LHCN-M2 (cell line): ENCODE results near the gene KIAA1755. TPM values are rescaled to one million over a fixed set of nuclear protein-coding genes. Genes with fewer than 3 reads are reported as not detected.

ENCODE experiments used
- DNase-seq: peaks from one replicate; pipeline ENCODE4 v3.0.0-alpha.2; 2012; ENCODE audit warnings: low read depth
- total RNA-seq: library from RNA; depleted of rRNA; stranded (reverse); fragments of >200 nt; gene quantifications from 2 replicates; pipeline ENCODE4 v1.2.3, GENCODE V29; 2014; rRNA removed

KIAA1755 gene
- total RNA-seq, 1 experiment from 2014 or later: 0.17 TPM

DNA sequence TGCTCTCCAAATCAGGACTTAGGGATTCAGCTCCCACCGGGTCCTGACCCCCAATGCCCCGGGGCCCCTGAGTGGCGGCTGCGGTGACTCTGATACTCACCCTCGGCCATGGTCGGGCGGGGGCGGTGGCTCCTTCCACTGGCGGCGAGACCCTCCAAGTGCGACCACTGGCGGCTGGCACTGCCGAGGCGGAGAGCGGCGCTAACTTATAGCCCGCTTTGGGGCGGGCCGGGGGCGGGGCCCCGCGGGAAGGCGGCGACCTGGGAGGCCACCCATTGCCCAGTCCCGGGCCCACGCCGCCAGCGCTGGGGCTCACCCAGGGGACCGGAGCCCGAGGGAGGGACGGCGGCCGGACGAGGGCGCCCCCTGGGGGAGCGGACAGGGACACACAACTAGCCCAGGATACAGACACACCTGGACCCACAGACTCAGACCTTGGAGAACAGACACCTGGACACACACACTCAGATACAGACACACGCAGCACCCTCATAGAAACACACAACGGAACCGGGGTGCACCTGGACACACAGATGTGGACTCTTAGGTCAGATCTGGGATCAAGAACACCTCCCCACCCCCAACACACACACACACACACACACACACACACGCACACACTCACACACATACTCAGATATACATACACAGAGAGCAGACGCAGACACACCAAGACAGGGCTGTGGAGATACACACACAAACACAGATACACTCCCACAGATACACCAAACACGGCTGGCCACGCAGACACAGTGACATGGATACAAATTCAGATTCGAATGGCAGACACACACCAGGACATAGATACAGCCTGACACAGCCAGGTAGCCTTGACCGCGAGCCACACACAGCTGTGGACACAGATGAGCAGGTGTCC is 95.2 kb downstream of the KIAA1755 start, which contains the start of gene TGM2:
TSS of gene TGM2 (minus strand) at position 182 of the 877 bp plus-strand sequence. CDS start at position 110, 72 bp downstream.
- peak; percentile 46 for DNase-seq

GRCh38 chr20:38164624-38165088 is 95.9 kb downstream of the KIAA1755 start:
- DNase-seq: no peak

DNA sequence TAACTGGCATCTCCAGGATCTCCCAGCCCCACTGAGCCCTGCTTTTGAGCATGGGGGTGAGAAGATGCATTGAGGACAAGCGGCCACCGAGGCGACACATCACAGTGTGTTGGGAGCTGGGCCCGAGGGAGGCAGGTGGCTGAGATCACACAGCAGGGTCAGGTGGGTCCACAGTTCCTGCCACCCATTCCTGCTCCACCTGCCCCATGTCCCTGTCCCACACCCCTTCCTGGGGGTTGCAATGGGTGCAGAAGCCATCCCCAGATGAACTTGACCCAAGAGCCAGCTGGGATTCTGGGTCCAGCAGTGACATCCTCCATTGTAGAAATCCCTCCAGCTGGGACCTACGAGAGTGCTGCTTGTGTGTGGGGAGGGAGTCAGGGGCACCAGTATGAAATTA is 96.5 kb downstream of the KIAA1755 start:
- DNase-seq: no peak

- no peak for DNase-seq
Observed at GRCh38 chr20:38162878-38163875, 97.4 kb downstream of the KIAA1755 start.

DNA sequence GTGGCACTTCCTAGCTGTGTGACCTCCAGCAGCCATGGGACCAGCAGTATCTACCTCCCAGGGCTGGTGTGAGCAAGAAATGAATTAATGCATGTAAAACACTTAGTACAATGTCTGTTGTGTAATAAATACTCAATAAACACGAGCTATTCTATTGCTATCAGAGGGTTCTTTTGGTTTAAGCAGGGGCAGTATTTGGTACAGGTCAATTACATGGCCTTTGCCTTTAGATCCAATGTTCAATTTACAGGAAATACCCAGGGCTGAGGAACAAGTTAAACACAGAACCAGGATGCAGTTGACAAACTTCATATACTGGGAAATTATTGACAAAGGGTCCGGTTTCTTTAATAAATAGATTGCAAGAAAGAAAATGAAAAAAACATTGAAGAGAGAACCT is 98.4 kb downstream of the KIAA1755 start:
- DNase-seq: no peak

DNA sequence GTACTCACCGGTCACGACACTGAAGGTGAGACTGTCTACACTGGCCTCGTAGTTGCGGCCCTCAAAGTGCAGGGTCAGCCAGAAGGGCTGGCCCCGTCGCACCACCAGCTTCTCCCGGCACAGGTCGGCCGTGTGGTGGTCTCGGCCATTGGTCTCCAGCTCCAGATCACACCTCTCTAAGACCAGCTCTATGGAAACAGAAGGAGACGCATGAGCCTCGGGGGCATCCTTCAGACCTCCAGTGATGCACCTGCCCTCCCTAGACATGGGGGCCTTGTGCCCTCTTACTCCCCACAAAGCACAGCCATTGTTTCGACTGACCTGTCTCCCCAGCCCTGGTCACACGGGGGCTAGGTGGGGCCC is 99.1 kb downstream of the KIAA1755 start:
- no peak for DNase-seq

Other genes with a start within 250 kb of the KIAA1755 start
- gene TTI1, start 227.3 kb downstream of the KIAA1755 start, total RNA-seq: 33.5 and 35.3 TPM in 2 replicates
- 15.8 and 21.3 TPM in 2 replicates for gene RPRD1B, start 227.0 kb downstream of the KIAA1755 start, total RNA-seq
- gene TGM2, start 95.5 kb downstream of the KIAA1755 start, total RNA-seq: 6.3 and 7.4 TPM in 2 replicates
- not detected in 2 replicates for gene BPI, start 43.4 kb upstream of the KIAA1755 start, total RNA-seq
- not detected in 2 replicates for gene LBP, start 85.7 kb upstream of the KIAA1755 start, total RNA-seq
- gene SNHG17, start 174.6 kb upstream of the KIAA1755 start, total RNA-seq: 5.6 and 6.7 TPM in 2 replicates
- gene RALGAPB, start 212.1 kb upstream of the KIAA1755 start, total RNA-seq: 18.0 and 21.4 TPM in 2 replicates